Measurements from ENCODE around the gene TMEM170A.

GRCh38 chr16:75398333-75398732 is 66.2 kb downstream of the TMEM170A start:
- TF ChIP-seq GATA2 (IDR thresholded peaks at IDR 0.05; ENCODE audit: low read depth, low read length) (no peak), GATA3 (IDR thresholded peaks at IDR 0.05; ENCODE audit: low read depth, low read length) (no peak)
